ENCODE results near the gene MED13L.

DNA sequence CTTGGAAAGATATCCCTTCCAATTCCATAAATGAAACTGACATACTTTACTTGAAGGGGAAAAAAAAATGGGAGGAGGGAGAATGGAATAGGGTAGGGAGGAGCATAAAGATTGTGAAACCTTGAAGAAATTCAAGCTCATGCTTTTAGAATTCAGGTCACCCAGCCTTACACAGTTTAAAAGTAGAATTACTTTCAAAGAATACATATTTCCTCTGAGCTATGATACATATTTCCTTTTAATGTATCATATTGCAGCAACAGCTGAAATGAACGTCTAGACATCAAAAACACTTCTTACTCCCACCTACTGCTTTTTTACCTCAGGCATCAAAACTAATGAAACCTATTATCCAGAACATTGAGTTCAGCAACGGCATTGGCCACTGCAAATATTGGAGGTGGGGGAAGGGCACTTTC is 156.0 kb downstream of the MED13L start:
- TF ChIP-seq, protein P1, sequence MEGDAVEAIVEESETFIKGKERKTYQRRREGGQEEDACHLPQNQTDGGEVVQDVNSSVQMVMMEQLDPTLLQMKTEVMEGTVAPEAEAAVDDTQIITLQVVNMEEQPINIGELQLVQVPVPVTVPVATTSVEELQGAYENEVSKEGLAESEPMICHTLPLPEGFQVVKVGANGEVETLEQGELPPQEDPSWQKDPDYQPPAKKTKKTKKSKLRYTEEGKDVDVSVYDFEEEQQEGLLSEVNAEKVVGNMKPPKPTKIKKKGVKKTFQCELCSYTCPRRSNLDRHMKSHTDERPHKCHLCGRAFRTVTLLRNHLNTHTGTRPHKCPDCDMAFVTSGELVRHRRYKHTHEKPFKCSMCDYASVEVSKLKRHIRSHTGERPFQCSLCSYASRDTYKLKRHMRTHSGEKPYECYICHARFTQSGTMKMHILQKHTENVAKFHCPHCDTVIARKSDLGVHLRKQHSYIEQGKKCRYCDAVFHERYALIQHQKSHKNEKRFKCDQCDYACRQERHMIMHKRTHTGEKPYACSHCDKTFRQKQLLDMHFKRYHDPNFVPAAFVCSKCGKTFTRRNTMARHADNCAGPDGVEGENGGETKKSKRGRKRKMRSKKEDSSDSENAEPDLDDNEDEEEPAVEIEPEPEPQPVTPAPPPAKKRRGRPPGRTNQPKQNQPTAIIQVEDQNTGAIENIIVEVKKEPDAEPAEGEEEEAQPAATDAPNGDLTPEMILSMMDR (IDR thresholded peaks at IDR 0.05) = no peak
- TF ChIP-seq POLR2A (IDR thresholded peaks at IDR 0.05) = no peak

All from testis (tissue), 2 donors.